Metanephros (tissue), 1 donor: ENCODE data around the gene PCSK6. TPM values are rescaled to one million over a fixed set of nuclear protein-coding genes. Genes with fewer than 3 reads are reported as not detected.

Source experiments
- total RNA-seq: library from RNA; depleted of rRNA; stranded (reverse); fragments of >200 nt; gene quantifications from one replicate; pipeline ENCODE4 v1.2.3, GENCODE V29; 2014

The PCSK6 gene
- total RNA-seq: 13.4 TPM

DNA sequence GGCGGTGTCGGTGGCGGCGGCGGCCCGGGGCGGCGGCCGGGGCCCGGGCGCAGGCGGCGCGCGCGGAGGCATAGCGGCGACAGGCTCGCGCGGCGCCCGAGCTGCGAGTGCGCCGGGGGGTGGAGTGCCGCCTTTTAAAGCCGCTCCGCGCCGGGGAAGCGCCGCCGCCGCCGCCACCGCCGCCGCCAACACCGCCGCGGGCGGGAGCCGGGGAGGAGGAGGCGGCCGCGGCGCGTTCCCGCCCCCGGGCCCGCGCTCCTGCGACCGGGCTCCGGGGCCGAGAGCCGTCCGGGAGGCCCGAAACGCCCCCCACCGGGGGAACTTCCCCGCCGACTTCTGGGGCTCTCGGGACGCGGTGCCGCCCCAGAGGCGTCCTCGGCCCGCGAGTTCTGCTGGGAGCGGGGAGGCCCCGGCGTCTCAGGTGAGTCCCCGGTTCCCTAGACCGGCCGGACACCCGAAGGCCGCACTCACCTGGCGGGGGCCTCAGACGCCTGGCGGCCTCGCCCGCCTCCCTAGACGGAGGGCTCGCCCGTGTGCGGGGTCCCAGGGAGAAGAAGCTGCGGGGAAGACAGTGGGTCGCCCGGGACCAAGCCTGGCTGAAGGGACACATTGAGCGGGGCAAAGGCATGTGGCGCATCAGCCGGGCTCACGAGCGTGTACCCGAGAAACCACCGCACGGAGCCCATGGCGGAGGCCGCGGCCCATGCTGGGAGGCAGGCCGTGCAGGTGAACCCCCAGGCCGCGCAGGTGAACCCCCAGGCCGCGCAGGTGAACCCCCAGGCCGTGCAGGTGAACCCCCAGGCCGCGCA is at the start of gene PCSK6:
Gene PCSK6, minus strand, starts transcription at position 109 of the 809 bp plus-strand sequence. Its CDS starts 37 bp downstream, at position 72.

GRCh38 chr15:101294731-101295606 is 194.5 kb downstream of the PCSK6 start, which contains the start of gene SNRPA1:
Gene SNRPA1 (minus strand): TSS chr15:101295248. CDS start chr15:101295178, 70 bp downstream.

GRCh38 chr15:101277038-101277822 is 212.3 kb downstream of the PCSK6 start, which contains the start of gene SELENOS:
Gene SELENOS (minus strand): TSS chr15:101277485. CDS start chr15:101277417, 68 bp downstream.

Other genes starting within 250 kb of the PCSK6 start
- 39.9 TPM for gene CHSY1, start 237.7 kb downstream of the PCSK6 start, total RNA-seq
- gene SELENOS, start 212.2 kb downstream of the PCSK6 start, total RNA-seq: 43.1 TPM
- 22.0 TPM for gene SNRPA1, start 194.5 kb downstream of the PCSK6 start, total RNA-seq
- 75.9 TPM for gene TM2D3, start 162.7 kb upstream of the PCSK6 start, total RNA-seq
- gene TARS3, start 234.8 kb upstream of the PCSK6 start, total RNA-seq: 21.4 TPM